Neural cell (in vitro differentiated cells): Measurements from ENCODE around the gene LRIT3. TPM values are rescaled to one million over a fixed set of nuclear protein-coding genes. Genes with fewer than 3 reads are reported as not detected.

ENCODE experiments used
- H2AFZ ChIP-seq: fragments of 200-600, 300-800 bp; sonication (generic), shearing (Covaris generic); 2 replicates; pipeline ENCODE4 v1.6.0; 2014; ENCODE audit warnings: low read depth, mild to moderate bottlenecking, antibody characterized with exemption, low read length, moderate library complexity
- H3F3A ChIP-seq: fragments of 200-600 bp; shearing (Covaris generic); 2 replicates; pipeline ENCODE4 v1.6.1; 2016; ENCODE audit warnings: mild to moderate bottlenecking, moderate library complexity, mixed read lengths, antibody characterized with exemption, low read length; ENCODE audit not compliant: insufficient read depth, poor library complexity, severe bottlenecking
- H3K27ac ChIP-seq: fragments of 200-600, 300-800 bp; sonication (generic), shearing (Covaris generic); 2 replicates; pipeline ENCODE4 v1.5.1; 2014; ENCODE audit warnings: mild to moderate bottlenecking, low read length, moderate library complexity
- H3K27me3 ChIP-seq: fragments of 300-800, 200-600 bp; sonication (generic), shearing (Covaris generic); 2 replicates; pipeline ENCODE4 v1.6.0; 2014; ENCODE audit warnings: mild to moderate bottlenecking, low read depth, low read length, moderate library complexity; ENCODE audit not compliant: insufficient read depth
- H3K36me3 ChIP-seq: fragments of 300-800, 200-600 bp; sonication (generic), shearing (Covaris generic); 2 replicates; pipeline ENCODE4 v1.5.1; 2014; ENCODE audit warnings: mild to moderate bottlenecking, antibody characterized with exemption, low read length, moderate library complexity; ENCODE audit not compliant: insufficient read depth
- H3K4me2 ChIP-seq: fragments of 300-800, 200-600 bp; sonication (generic), shearing (Covaris generic); 2 replicates; pipeline ENCODE4 v1.6.0; 2014; ENCODE audit warnings: mild to moderate bottlenecking, low read length
- H3K4me3 ChIP-seq: fragments of 300-800, 200-600 bp; sonication (generic), shearing (Covaris generic); 2 replicates; pipeline ENCODE4 v1.5.1; 2014; ENCODE audit warnings: mild to moderate bottlenecking, low read length, moderate library complexity
- H3K79me2 ChIP-seq: fragments of 200-600 bp; shearing (Covaris generic); replicated peaks from 2 replicates; pipeline ENCODE4 v1.6.0; 2014; ENCODE audit warnings: mild to moderate bottlenecking, low read length, moderate library complexity; ENCODE audit not compliant: insufficient read depth
- H3K9ac ChIP-seq: fragments of 300-800, 200-600 bp; sonication (generic), shearing (Covaris generic); 2 replicates; pipeline ENCODE4 v1.6.1; 2016; ENCODE audit warnings: mild to moderate bottlenecking, low read length, mixed read lengths
- H3K9me2 ChIP-seq: fragments of 200-600 bp; shearing (Covaris generic); 2 replicates; pipeline ENCODE4 v1.6.1; 2016; ENCODE audit warnings: mild to moderate bottlenecking, low read length, mixed read lengths; ENCODE audit not compliant: insufficient read depth
- H3K9me3 ChIP-seq: fragments of 200-600, 300-800 bp; sonication (generic), shearing (Covaris generic); 2 replicates; pipeline ENCODE4 v1.6.1; 2016; ENCODE audit warnings: mild to moderate bottlenecking, mixed run types, low read length, moderate library complexity, mixed read lengths
- H4K20me1 ChIP-seq: fragments of 200-600 bp; shearing (Covaris generic); 2 replicates; pipeline ENCODE4 v1.6.1; 2016; ENCODE audit warnings: mild to moderate bottlenecking, mixed run types; ENCODE audit not compliant: insufficient read depth
- CTCF ChIP-seq: fragments of 450-650 bp; IDR thresholded peaks from 2 replicates; pipeline ENCODE4 v1.5.1; 2014; ENCODE audit warnings: antibody characterized with exemption, mild to moderate bottlenecking, moderate library complexity; ENCODE audit not compliant: poor library complexity, severe bottlenecking
- EP300 ChIP-seq: fragments of 450-650 bp; conservative IDR thresholded peaks from 2 replicates; pipeline ENCODE4 v1.6.1; 2014; ENCODE audit warnings: antibody characterized with exemption, mild to moderate bottlenecking, moderate library complexity; ENCODE audit not compliant: poor library complexity, severe bottlenecking
- EZH2 ChIP-seq: fragments of 200-600, 300-800 bp; shearing (Covaris generic), sonication (generic); IDR thresholded peaks from 2 replicates; pipeline ENCODE4 v1.6.1; 2014; ENCODE audit warnings: antibody characterized with exemption, low read length, borderline replicate concordance, mild to moderate bottlenecking; ENCODE audit not compliant: insufficient read depth, poor library complexity, severe bottlenecking
- MXI1 ChIP-seq: fragments of 450-650 bp; conservative IDR thresholded peaks from 2 replicates; pipeline ENCODE4 v1.6.1; 2014; ENCODE audit warnings: antibody characterized with exemption, mild to moderate bottlenecking; ENCODE audit not compliant: poor library complexity, severe bottlenecking
- POLR2AphosphoS5 ChIP-seq: IDR thresholded peaks from 2 replicates; pipeline ENCODE4 v1.6.1; 2012
- RAD21 ChIP-seq: fragments of 450-650 bp; conservative IDR thresholded peaks from 2 replicates; pipeline ENCODE4 v1.6.1; 2014; ENCODE audit warnings: antibody characterized with exemption, mild to moderate bottlenecking, moderate library complexity
- SMC3 ChIP-seq: fragments of 450-650 bp; conservative IDR thresholded peaks from 2 replicates; pipeline ENCODE4 v1.6.1; 2014; ENCODE audit warnings: antibody characterized with exemption, mild to moderate bottlenecking, moderate library complexity; ENCODE audit not compliant: poor library complexity
- TAF1 ChIP-seq: IDR thresholded peaks from 2 replicates; pipeline ENCODE4 v1.6.1; 2012; ENCODE audit warnings: low read depth
- polyA plus RNA-seq: library from polyadenylated mRNA; depleted of rRNA; stranded (reverse); fragments of >200 nt; gene quantifications from 2 replicates; pipeline ENCODE4 v1.2.3, GENCODE V29; 2014
- TF ChIP-seq, protein P1 (sequence below): IDR thresholded peaks from 2 replicates; pipeline ENCODE4 v1.6.1; 2012; ENCODE audit warnings: borderline replicate concordance

LRIT3 gene
- polyA plus RNA-seq, 1 donor from 2014 or later = 0.33 TPM

DNA sequence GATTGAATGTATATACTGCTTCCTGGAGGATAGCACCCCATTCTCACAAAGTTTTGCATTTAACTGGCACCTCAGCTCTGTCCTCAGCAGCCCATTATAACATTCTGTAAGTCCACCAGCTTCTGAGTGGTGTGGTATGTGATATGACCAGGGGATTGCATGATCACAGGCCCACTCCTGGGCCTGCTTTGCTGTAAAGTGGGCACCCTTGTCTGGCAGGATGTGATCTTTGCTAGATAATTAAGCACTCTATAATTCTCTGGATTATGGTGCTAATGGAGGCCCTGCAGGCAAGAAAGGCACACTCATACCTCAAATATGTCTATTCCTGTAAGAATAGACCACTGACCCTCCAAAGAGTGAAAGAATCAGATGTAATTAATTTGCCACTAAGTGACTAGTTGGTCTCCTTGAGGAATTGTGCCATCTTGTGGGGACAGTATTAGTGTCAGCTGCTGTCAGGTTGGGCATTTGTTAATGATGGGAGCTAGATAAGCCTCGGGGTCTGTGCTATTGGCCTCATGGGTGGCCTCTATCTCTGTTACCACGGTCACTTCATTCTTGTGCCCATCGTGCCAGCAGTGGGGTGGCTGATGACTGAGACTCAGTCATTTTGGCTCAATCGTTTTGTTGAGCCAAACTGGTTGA lies 43.9 kb upstream of the LRIT3 start:
- no peaks in the 10 kb centered on the region for H4K20me1 ChIP-seq
- no peak overlapping the region for H3K9ac ChIP-seq
- H3F3A ChIP-seq = no peaks in the 10 kb centered on the region
- no peaks in the 10 kb centered on the region for H3K79me2 ChIP-seq
- no peak overlapping the region for H3K27ac ChIP-seq
- no peak overlapping the region for H3K4me2 ChIP-seq
- H3K36me3 ChIP-seq = no peaks in the 10 kb centered on the region
- peak; percentile 16 for TF ChIP-seq SMC3
- TF ChIP-seq CTCF = peak; percentile 20
- TF ChIP-seq, protein P1, sequence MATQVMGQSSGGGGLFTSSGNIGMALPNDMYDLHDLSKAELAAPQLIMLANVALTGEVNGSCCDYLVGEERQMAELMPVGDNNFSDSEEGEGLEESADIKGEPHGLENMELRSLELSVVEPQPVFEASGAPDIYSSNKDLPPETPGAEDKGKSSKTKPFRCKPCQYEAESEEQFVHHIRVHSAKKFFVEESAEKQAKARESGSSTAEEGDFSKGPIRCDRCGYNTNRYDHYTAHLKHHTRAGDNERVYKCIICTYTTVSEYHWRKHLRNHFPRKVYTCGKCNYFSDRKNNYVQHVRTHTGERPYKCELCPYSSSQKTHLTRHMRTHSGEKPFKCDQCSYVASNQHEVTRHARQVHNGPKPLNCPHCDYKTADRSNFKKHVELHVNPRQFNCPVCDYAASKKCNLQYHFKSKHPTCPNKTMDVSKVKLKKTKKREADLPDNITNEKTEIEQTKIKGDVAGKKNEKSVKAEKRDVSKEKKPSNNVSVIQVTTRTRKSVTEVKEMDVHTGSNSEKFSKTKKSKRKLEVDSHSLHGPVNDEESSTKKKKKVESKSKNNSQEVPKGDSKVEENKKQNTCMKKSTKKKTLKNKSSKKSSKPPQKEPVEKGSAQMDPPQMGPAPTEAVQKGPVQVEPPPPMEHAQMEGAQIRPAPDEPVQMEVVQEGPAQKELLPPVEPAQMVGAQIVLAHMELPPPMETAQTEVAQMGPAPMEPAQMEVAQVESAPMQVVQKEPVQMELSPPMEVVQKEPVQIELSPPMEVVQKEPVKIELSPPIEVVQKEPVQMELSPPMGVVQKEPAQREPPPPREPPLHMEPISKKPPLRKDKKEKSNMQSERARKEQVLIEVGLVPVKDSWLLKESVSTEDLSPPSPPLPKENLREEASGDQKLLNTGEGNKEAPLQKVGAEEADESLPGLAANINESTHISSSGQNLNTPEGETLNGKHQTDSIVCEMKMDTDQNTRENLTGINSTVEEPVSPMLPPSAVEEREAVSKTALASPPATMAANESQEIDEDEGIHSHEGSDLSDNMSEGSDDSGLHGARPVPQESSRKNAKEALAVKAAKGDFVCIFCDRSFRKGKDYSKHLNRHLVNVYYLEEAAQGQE = no peak
- H3K9me2 ChIP-seq = no peaks in the 10 kb centered on the region
- H3K27me3 ChIP-seq = no peaks in the 10 kb centered on the region
- H2AFZ ChIP-seq = no peak overlapping the region
- no peaks in the 10 kb centered on the region for H3K9me3 ChIP-seq
- H3K4me3 ChIP-seq = no peak overlapping the region

GRCh38 chr4:109809655-109810054 lies 38.3 kb upstream of the LRIT3 start:
- Histone ChIP-seq H3K4me3 (no peak overlapping the region), H3K36me3 (no peaks in the 10 kb centered on the region), H3K9ac (no peak overlapping the region), H3K4me2 (no peak overlapping the region), H3K9me3 (no peaks in the 10 kb centered on the region), H3K27me3 (no peaks in the 10 kb centered on the region), H3K79me2 (no peaks in the 10 kb centered on the region), H3F3A (no peaks in the 10 kb centered on the region), H2AFZ (no peak overlapping the region), H3K9me2 (no peaks in the 10 kb centered on the region), H3K27ac (no peak overlapping the region), H4K20me1 (no peaks in the 10 kb centered on the region)
- no peak for TF ChIP-seq EZH2
- no peak for TF ChIP-seq MXI1
- no peak for TF ChIP-seq EP300
- TF ChIP-seq, protein P1 = no peak
- TF ChIP-seq RAD21 = no peak
- TF ChIP-seq TAF1 = no peak
- no peak for TF ChIP-seq POLR2AphosphoS5
- TF ChIP-seq CTCF = no peak
- TF ChIP-seq SMC3 = no peak
